Body of pancreas (tissue), 4 donors: ENCODE data around the gene PARP11.

Experiments used
- CTCF ChIP-seq, 7 experiments: fragments of 450-650 bp in 4 of 7; fragments of 200-600 bp in 3 of 7; sonication (generic) in 3 of 7; IDR thresholded peaks; one replicate each; pipeline ENCODE4 v1.5.1; 2016 to 2019; ENCODE audit warnings: antibody characterized with exemption in 7 of 7
- POLR2A ChIP-seq, 3 donors: fragments of 450-650 bp; IDR thresholded peaks; one replicate each; pipeline ENCODE4 v1.6.1; 2016; ENCODE audit warnings: antibody characterized with exemption in 3 of 3, mild to moderate bottlenecking in 2 of 3

- no peak for TF ChIP-seq CTCF (IDR thresholded peaks at IDR 0.05)
- no peak for TF ChIP-seq POLR2A (IDR thresholded peaks at IDR 0.05)
These were observed 9.4 kb downstream of the PARP11 start for GRCh38 chr12:3863756-3864155.
